ENCODE data around the gene SERTAD4. TPM values are rescaled to one million over a fixed set of nuclear protein-coding genes. Genes with fewer than 3 reads are reported as not detected.

The SERTAD4 gene
- polyA plus RNA-seq, 1 donor from 2014 or later: 41.4 TPM

DNA sequence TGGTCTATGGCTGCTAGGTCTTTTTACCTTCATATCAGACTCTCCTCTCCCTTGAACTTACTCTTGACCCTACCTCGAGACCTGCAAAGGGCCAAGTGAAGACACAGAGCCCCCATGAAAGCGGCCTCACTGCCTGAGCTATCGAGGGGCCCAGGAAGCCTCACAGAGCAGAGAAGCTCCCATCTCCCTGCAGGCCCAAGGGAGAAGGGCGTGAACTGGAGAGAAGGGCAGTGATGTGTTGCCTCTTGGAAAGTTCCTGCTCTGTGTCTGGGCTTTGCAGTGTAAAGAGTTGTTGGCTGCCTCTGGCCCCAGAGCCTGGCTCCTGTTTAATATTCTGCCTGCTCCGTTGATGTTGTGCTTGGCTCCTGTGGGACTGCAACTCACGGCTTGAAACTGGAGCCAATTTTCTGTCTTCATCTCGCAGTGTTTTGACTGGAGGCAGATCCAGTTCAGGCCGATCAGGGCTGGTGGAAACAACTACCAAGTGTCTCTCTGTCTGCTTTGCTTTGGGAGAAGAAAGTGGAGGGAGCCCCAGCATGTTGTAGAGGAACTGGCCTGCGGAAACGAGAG is 4.3 kb downstream of the SERTAD4 start:
- peak overlapping the region; percentile 92 for H3K27ac ChIP-seq (ENCODE audit: low read length)
- H3K27me3 ChIP-seq (ENCODE audit: insufficient read depth, low read depth, low read length): no peaks in the 10 kb centered on the region
- no peaks in the 10 kb centered on the region for H3K9me3 ChIP-seq (ENCODE audit: low read length)
- H3K9me2 ChIP-seq (ENCODE audit: insufficient read depth, low read length): no peaks in the 10 kb centered on the region
- no peak overlapping the region for H2AFZ ChIP-seq (ENCODE audit: low read depth, low read length)
- peak overlapping the region; percentile 98 for H3K4me3 ChIP-seq (ENCODE audit: low read length)
- peaks cover 8% of the 10 kb centered on the region for H3K36me3 ChIP-seq (ENCODE audit: insufficient read depth, low read length)
- peak overlapping the region; percentile 91 for H3K4me2 ChIP-seq (ENCODE audit: low read length)
- H4K20me1 ChIP-seq (ENCODE audit: insufficient read depth): no peaks in the 10 kb centered on the region
- TF ChIP-seq TAF1 (IDR thresholded peaks at IDR 0.05; ENCODE audit: low read depth): peak; percentile 64
- TF ChIP-seq EP300 (conservative IDR thresholded peaks at IDR 0.05; ENCODE audit: poor library complexity, severe bottlenecking): peak; percentile 73
- peak; percentile 18 for TF ChIP-seq RAD21 (conservative IDR thresholded peaks at IDR 0.05)
- TF ChIP-seq, protein P1, sequence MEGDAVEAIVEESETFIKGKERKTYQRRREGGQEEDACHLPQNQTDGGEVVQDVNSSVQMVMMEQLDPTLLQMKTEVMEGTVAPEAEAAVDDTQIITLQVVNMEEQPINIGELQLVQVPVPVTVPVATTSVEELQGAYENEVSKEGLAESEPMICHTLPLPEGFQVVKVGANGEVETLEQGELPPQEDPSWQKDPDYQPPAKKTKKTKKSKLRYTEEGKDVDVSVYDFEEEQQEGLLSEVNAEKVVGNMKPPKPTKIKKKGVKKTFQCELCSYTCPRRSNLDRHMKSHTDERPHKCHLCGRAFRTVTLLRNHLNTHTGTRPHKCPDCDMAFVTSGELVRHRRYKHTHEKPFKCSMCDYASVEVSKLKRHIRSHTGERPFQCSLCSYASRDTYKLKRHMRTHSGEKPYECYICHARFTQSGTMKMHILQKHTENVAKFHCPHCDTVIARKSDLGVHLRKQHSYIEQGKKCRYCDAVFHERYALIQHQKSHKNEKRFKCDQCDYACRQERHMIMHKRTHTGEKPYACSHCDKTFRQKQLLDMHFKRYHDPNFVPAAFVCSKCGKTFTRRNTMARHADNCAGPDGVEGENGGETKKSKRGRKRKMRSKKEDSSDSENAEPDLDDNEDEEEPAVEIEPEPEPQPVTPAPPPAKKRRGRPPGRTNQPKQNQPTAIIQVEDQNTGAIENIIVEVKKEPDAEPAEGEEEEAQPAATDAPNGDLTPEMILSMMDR (IDR thresholded peaks at IDR 0.05; ENCODE audit: poor library complexity, severe bottlenecking): no peak
- no peak for TF ChIP-seq SMC3 (conservative IDR thresholded peaks at IDR 0.05; ENCODE audit: poor library complexity)
- TF ChIP-seq MXI1 (conservative IDR thresholded peaks at IDR 0.05; ENCODE audit: poor library complexity, severe bottlenecking): peak; percentile 41
- no peak for TF ChIP-seq EZH2 (IDR thresholded peaks at IDR 0.05; ENCODE audit: borderline replicate concordance, insufficient read depth, low read length, poor library complexity, severe bottlenecking)
- TF ChIP-seq, protein P2, sequence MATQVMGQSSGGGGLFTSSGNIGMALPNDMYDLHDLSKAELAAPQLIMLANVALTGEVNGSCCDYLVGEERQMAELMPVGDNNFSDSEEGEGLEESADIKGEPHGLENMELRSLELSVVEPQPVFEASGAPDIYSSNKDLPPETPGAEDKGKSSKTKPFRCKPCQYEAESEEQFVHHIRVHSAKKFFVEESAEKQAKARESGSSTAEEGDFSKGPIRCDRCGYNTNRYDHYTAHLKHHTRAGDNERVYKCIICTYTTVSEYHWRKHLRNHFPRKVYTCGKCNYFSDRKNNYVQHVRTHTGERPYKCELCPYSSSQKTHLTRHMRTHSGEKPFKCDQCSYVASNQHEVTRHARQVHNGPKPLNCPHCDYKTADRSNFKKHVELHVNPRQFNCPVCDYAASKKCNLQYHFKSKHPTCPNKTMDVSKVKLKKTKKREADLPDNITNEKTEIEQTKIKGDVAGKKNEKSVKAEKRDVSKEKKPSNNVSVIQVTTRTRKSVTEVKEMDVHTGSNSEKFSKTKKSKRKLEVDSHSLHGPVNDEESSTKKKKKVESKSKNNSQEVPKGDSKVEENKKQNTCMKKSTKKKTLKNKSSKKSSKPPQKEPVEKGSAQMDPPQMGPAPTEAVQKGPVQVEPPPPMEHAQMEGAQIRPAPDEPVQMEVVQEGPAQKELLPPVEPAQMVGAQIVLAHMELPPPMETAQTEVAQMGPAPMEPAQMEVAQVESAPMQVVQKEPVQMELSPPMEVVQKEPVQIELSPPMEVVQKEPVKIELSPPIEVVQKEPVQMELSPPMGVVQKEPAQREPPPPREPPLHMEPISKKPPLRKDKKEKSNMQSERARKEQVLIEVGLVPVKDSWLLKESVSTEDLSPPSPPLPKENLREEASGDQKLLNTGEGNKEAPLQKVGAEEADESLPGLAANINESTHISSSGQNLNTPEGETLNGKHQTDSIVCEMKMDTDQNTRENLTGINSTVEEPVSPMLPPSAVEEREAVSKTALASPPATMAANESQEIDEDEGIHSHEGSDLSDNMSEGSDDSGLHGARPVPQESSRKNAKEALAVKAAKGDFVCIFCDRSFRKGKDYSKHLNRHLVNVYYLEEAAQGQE (IDR thresholded peaks at IDR 0.05; ENCODE audit: borderline replicate concordance): peak; percentile 71
- peak; percentile 89 for TF ChIP-seq POLR2AphosphoS5 (IDR thresholded peaks at IDR 0.05)
- H3F3A ChIP-seq (ENCODE audit: insufficient read depth, low read length, poor library complexity, severe bottlenecking): no peaks in the 10 kb centered on the region
- peak overlapping the region; percentile 97 for H3K9ac ChIP-seq (ENCODE audit: low read length)
- peaks cover 76% of the 10 kb centered on the region for H3K79me2 ChIP-seq (replicated peaks; ENCODE audit: insufficient read depth, low read length)

DNA sequence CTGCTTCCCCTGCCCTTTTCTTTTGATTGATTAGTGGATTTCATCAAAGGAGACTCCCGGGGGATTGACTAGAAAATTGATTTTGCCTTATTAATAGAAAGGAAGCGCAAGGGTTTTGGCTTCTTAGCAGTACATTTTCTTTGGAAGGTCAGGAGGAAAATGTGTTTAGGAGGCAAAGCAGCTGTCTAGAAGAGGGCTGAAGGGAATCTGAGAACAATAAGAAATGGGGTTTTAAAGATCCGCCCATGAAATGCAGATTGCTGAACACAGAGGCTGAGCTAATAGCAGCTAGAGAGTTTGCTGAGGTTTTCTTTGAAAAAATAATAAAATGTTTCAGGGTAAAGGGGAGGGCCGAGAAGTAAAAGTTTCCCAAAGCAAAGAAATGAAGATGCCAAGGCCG is 4.9 kb downstream of the SERTAD4 start:
- peak overlapping the region; percentile 92 for H3K27ac ChIP-seq (ENCODE audit: low read length)
- H3K27me3 ChIP-seq (ENCODE audit: insufficient read depth, low read depth, low read length): no peaks in the 10 kb centered on the region
- peaks cover 78% of the 10 kb centered on the region for H3K79me2 ChIP-seq (replicated peaks; ENCODE audit: insufficient read depth, low read length)
- no peaks in the 10 kb centered on the region for H3K9me3 ChIP-seq (ENCODE audit: low read length)
- peak overlapping the region; percentile 98 for H3K4me3 ChIP-seq (ENCODE audit: low read length)
- H3K9ac ChIP-seq (ENCODE audit: low read length): peak overlapping the region; percentile 97
- peaks cover 8% of the 10 kb centered on the region for H3K36me3 ChIP-seq (ENCODE audit: insufficient read depth, low read length)
- no peak overlapping the region for H2AFZ ChIP-seq (ENCODE audit: low read depth, low read length)
- no peak for TF ChIP-seq POLR2AphosphoS5 (IDR thresholded peaks at IDR 0.05)
- no peak for TF ChIP-seq RAD21 (conservative IDR thresholded peaks at IDR 0.05)
- TF ChIP-seq EP300 (conservative IDR thresholded peaks at IDR 0.05; ENCODE audit: poor library complexity, severe bottlenecking): peak; percentile 7
- no peak for TF ChIP-seq MXI1 (conservative IDR thresholded peaks at IDR 0.05; ENCODE audit: poor library complexity, severe bottlenecking)
- no peaks in the 10 kb centered on the region for H4K20me1 ChIP-seq (ENCODE audit: insufficient read depth)
- peak overlapping the region; percentile 68 for H3K4me2 ChIP-seq (ENCODE audit: low read length)
- H3K9me2 ChIP-seq (ENCODE audit: insufficient read depth, low read length): no peaks in the 10 kb centered on the region
- H3F3A ChIP-seq (ENCODE audit: insufficient read depth, low read length, poor library complexity, severe bottlenecking): no peaks in the 10 kb centered on the region

Measured in neural cell (in vitro differentiated cells).